ENCODE measurements around the gene EPX. TPM values are rescaled to one million over a fixed set of nuclear protein-coding genes. Genes with fewer than 3 reads are reported as not detected.

Gene EPX
- polyA plus RNA-seq, 1 donor from 2014 or later = not detected

GRCh38 chr17:58246781-58247180 is 54.3 kb downstream of the EPX start:
- H3K4me1 Mint-ChIP-seq = peaks cover 3 to 9% (median 4%) of the 10 kb centered on the region in 3 donors
- peaks cover 0 to 2% (median 0%) of the 10 kb centered on the region in 3 donors for H3K9me3 Mint-ChIP-seq
- no peak overlapping the region for H3K4me3 Mint-ChIP-seq
- H3K36me3 Mint-ChIP-seq = peaks cover 4% of the 10 kb centered on the region
- peaks cover 20% of the 10 kb centered on the region for H3K27me3 Mint-ChIP-seq
- H3K27ac Mint-ChIP-seq = no peak overlapping the region

DNA sequence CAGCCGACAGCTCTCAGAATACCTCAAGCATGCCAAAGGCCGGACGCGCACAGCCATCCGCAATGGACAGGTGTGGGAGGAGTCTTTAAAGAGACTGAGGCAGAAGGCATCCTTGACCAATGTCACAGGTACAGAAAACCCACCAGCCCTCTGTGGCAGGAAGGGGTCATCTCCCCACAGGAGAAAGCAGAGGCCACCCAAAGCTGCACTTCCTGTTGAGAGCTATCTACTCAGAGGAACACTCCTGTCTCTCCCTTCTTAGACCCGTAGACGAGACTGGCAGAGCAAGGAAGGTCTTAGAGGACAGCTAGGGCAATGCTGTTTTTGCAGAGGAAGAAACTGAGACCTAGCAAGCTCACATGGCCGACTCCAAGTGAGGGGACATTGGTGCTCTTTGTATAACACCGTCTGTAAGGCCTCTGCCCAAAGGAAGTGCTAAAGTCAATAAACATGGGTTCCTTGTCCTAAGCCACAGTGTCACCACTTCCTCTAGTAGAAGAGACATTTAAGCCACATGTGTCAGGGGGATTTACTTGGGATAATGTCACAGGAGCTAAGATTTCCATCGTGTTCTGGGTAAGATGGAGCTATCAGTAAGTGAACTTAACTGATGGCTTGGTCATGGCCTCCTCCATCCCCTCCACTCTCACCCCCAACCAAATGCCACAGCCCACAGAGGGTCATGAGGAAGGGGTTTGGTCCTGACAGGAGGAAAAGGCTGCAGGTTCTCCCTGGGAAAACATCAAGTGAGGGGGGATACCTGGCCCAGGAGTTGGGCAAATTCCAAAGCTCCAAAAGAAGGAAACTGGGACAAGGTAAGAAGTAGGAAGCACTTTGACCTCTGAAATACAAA is 55.2 kb downstream of the EPX start:
- H3K27ac Mint-ChIP-seq = no peak overlapping the region
- peaks cover 4 to 9% (median 4%) of the 10 kb centered on the region in 3 donors for H3K4me1 Mint-ChIP-seq
- no peak overlapping the region for H3K4me3 Mint-ChIP-seq
- peaks cover 0 to 2% (median 0%) of the 10 kb centered on the region in 3 donors for H3K9me3 Mint-ChIP-seq
- H3K36me3 Mint-ChIP-seq = peaks cover 4% of the 10 kb centered on the region
- peaks cover 17% of the 10 kb centered on the region for H3K27me3 Mint-ChIP-seq

GRCh38 chr17:58248955-58249269 is 56.4 kb downstream of the EPX start:
- Mint-ChIP-seq H3K4me3 (peak overlapping the region in 3 of 4 donors; percentile 49 to 89 (median 82)), H3K9me3 (peaks cover 0 to 2% (median 0%) of the 10 kb centered on the region in 3 donors), H3K27ac (no peak overlapping the region), H3K27me3 (peaks cover 14% of the 10 kb centered on the region), H3K36me3 (peaks cover 2% of the 10 kb centered on the region), H3K4me1 (peaks cover 4 to 9% (median 7%) of the 10 kb centered on the region in 3 donors)

DNA sequence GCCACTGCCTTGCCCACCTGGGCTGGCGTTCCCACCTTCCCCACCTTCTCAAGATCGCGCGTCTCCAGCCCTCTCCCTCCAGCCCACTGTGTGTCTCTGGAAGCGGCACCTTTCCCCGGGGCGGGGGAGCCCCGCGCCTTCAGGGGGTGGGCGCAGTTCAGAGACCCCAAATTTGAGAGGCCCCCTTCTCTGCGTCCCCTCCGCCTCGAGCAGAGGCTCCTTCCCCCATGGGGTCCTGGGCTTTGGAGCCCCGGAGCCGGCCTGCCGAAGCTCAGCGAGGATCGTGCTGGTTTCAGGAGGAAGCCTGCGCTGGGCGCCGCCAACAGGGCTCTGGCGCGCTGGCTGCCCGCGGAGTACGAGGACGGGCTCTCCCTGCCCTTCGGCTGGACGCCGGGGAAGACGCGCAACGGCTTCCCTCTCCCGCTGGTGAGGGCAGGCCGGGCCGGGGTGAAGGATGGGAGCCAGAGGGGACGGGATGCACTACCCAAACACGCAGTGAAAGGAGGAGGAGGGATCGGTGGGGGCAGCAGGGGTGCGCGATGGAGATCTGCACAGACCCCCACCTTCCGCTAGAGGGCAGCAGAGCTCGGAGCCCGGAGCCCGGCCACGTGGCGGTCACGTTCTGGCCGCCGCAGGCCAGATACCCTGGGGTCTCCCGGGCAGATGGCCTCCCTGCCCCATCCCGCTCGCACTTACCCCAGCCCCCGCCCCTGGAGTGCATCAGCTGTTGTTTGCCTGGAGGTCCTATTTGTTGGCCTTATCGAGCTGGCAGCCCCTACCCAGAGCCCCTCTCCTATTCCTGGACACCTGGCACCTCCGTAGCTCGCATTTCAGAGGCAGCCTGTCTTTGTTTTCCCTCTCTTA is 57.0 kb downstream of the EPX start:
- Mint-ChIP-seq H3K27me3 (peaks cover 9% of the 10 kb centered on the region), H3K27ac (no peak overlapping the region), H3K4me1 (peaks cover 4 to 9% (median 7%) of the 10 kb centered on the region in 3 donors), H3K4me3 (peak overlapping the region; percentile 60 to 90 (median 86)), H3K9me3 (peaks cover 0 to 2% (median 0%) of the 10 kb centered on the region in 3 donors), H3K36me3 (peaks cover 2% of the 10 kb centered on the region)

DNA sequence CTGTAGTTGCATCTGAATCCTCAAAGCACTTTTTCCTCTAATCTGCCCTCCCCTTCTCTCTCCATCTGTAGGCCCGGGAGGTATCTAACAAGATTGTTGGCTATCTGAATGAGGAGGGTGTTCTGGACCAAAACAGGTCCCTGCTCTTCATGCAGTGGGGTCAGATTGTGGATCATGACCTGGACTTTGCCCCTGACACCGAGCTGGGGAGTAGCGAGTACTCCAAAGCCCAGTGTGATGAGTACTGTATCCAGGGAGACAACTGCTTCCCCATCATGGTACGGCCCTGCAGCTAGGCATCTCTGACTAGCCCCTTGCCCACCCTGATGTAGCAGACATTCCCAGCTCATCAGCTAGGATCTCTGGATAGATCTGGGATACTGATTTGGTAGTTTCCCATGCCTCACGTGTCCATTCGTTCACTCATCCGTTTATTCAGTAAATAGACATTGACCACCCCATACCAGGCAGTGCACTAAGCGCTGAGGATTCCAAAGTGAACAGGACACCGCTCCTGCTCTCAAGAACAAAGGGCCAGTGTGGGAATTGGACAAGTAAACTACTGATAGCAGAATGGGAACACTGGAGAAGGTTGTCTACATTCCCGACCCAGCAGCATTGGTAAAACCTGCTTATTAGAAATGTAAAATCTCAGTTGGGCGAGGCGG is 58.0 kb downstream of the EPX start:
- no peak overlapping the region for H3K27ac Mint-ChIP-seq
- H3K4me3 Mint-ChIP-seq = peak overlapping the region in 2 of 4 donors; percentile 27 to 89
- H3K9me3 Mint-ChIP-seq = peaks cover 0 to 2% (median 0%) of the 10 kb centered on the region in 3 donors
- peaks cover 4 to 9% (median 7%) of the 10 kb centered on the region in 3 donors for H3K4me1 Mint-ChIP-seq
- H3K36me3 Mint-ChIP-seq = peaks cover 2% of the 10 kb centered on the region
- H3K27me3 Mint-ChIP-seq = peaks cover 14% of the 10 kb centered on the region

- no peak overlapping the region for H3K4me3 Mint-ChIP-seq
- H3K27ac Mint-ChIP-seq = no peak overlapping the region
- H3K27me3 Mint-ChIP-seq = peaks cover 10% of the 10 kb centered on the region
Measured at GRCh38 chr17:58252141-58252540, 59.6 kb downstream of the EPX start.

GRCh38 chr17:58253082-58253481 is 60.6 kb downstream of the EPX start:
- peaks cover 2% of the 10 kb centered on the region for H3K36me3 Mint-ChIP-seq
- H3K27ac Mint-ChIP-seq = no peak overlapping the region
- peaks cover 13% of the 10 kb centered on the region for H3K27me3 Mint-ChIP-seq
- no peak overlapping the region for H3K4me3 Mint-ChIP-seq
- H3K4me1 Mint-ChIP-seq = peaks cover 3 to 4% (median 3%) of the 10 kb centered on the region in 3 donors
- H3K9me3 Mint-ChIP-seq = no peaks in the 10 kb centered on the region

More at GRCh38 chr17:58252141-58252540, 59.6 kb downstream of the EPX start:
- H3K36me3 Mint-ChIP-seq = peaks cover 2% of the 10 kb centered on the region
- peaks cover 3 to 9% (median 6%) of the 10 kb centered on the region in 3 donors for H3K4me1 Mint-ChIP-seq
- H3K9me3 Mint-ChIP-seq = no peaks in the 10 kb centered on the region

Other genes with a start within 250 kb of the EPX start
- not detected for gene CUEDC1, start 237.3 kb upstream of the EPX start, polyA plus RNA-seq
- 38.3 TPM for gene VEZF1, start 204.5 kb upstream of the EPX start, polyA plus RNA-seq
- 57.3 TPM for gene SRSF1, start 185.5 kb upstream of the EPX start, polyA plus RNA-seq
- 0.55 TPM for gene DYNLL2, start 109.3 kb upstream of the EPX start, polyA plus RNA-seq
- 0.11 TPM for gene OR4D1, start 44.3 kb upstream of the EPX start, polyA plus RNA-seq
- not detected for gene OR4D2, start 25.7 kb upstream of the EPX start, polyA plus RNA-seq
- 5.9 TPM for gene MKS1, start 26.5 kb downstream of the EPX start, polyA plus RNA-seq
- gene LPO, start 45.9 kb downstream of the EPX start, polyA plus RNA-seq = not detected
- gene MPO, start 88.2 kb downstream of the EPX start, polyA plus RNA-seq = not detected
- gene TSPOAP1, start 136.1 kb downstream of the EPX start, polyA plus RNA-seq = 1.3 TPM
- gene SUPT4H1, start 159.5 kb downstream of the EPX start, polyA plus RNA-seq = 94.2 TPM
- gene RNF43, start 224.8 kb downstream of the EPX start, polyA plus RNA-seq = 0.15 TPM

All from IgD-negative memory B cell (primary cell).